NCI-H2171 treated with DMSO at 0.1 percent for 48 hours (cell line): ENCODE results near the gene OR1I1.

Experiments
- DNase-seq: peaks from one replicate; lab custom pipeline; 2025; lab: John Stamatoyannopoulos, UW

The OR1I1 gene

DNA sequence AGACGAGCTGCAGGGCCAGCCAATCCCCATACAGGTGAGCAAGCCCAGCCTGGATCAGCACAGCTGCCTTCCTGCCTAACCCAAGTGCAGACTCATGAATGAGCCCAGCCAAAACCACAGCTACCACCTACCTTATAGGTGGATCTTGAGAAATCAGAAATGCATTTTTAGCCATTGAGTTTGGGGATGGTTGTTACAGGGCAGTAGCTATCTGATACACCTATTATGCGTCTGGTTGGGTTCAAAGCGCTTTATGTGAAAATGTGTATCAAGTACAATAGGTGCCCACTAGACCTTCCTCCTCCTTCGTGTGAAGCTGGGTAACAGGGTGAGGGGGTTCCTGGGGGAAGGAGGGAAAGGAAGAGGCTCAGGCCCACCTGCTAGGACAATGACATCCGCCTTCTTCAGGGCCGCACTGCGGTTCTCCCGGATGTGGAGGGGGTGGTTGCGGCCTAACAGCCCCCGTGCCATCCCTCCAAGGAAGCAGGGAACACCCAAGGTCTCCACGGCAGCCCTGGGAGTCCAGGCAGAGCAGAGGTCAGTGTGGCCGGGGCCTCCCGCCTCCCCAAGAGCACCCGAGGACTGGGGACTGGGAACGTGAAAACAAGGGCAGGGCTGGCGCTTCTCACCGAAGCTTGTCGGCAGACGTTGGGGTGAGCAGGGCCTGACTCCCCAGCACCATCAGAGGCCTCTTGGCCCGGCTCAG lies 36.9 kb downstream of the OR1I1 start:
- no peak for DNase-seq

GRCh38 chr19:15120135-15121026 lies 38.4 kb downstream of the OR1I1 start:
- DNase-seq = no peak

DNA sequence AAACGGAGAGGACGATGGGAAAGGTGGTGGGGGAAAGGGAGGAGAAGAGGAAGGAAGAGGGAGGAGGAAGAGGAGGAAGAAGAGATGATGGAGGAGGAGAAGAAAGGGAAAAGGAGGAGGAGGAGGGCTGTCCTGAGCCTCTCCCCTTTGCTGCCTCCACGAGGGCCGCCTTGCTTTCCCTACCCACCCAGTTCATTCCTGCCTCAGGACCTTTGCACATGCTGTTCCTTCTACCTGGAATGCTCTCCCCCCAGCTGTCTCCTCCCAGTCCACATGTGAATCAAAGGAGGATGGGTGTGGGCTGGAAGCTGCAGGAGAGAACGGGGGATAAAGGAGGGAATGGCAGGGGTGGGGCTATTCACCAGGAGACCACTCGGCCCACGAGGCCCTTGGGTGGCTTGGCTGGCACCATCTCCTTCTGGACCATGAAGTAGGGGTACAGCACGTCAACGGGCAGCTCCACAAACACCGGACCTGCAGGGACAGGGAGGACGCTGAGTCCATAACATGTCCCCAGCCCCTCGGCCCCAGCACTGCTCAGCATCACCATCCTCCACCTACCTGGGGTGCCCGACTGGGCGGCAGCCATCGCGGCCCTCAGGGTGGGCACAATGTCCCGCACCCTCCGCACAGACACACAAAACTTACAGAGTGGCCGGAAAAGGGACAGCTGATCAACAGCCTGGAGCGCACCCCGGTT lies 40.5 kb downstream of the OR1I1 start:
- no peak for DNase-seq

DNA sequence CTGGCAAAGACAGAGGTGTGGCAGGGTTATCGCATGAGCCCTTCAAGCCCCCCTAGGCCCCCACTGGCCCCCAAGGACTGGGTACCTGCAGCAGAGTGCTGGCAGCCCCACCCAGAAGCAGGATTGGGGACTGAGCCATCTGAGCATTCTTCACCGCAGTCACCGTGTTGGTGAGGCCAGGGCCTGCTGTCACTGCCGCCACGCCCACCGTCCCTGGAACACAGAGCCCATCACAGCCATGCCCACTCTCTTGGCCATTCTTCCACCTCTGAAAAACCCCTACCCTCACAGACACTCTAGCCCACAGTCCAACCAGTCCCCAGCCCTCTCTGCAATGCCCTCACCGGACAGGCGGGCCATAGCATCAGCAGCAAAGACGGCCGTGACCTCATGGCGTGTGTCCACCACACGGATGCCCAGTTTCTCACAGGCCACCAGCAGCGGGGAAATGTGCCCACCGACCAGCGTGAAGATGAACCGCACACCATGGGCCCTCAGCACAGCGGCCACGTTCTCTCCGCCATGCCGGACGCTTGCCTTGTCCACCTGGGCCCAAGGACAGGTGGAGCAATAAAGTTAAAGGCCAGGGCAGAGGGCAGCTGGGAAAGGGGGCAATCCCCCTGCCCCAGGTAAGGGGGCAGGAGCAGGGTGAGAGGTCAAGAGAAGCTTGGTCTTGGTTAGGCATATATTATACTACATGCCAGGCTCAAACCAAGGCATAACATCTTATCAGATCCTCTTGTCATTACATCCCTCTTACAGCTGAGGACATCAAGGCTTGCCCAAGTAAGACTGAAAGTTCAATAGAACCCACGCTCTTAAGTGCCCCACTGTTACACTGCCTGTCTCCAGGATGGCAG lies 41.2 kb downstream of the OR1I1 start:
- DNase-seq = no peak

DNA sequence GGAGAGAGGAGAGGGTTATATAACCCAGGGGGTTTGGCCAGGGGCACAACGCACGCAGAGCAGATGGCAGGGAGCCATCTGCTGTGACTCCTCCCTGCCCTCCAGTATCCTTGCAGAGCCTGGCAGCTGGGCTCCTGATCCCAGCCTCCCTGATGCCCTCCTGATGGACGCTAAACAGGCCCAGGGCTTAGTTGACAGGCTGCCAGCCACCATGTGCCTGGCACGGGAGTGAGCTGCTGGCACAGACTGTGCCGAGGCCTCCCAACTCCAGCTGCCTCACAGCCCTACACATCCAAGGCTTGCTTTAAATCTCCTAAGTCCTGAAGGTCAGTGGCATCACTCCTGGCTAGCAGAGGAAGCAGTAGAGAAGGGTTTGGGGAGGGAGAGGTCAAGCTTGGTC lies 41.9 kb downstream of the OR1I1 start:
- DNase-seq = peak; percentile 89

- peak; percentile 22 for DNase-seq
Observed at GRCh38 chr19:15124572-15125231, 42.7 kb downstream of the OR1I1 start.

- peak; percentile 98 for DNase-seq
Observed at GRCh38 chr19:15125232-15126067, 43.4 kb downstream of the OR1I1 start.

GRCh38 chr19:15126131-15126910 lies 44.3 kb downstream of the OR1I1 start:
- DNase-seq = no peak

- no peak for DNase-seq
Observed at GRCh38 chr19:15128162-15128770, 46.3 kb downstream of the OR1I1 start.

GRCh38 chr19:15129856-15130585 lies 48.0 kb downstream of the OR1I1 start:
- DNase-seq = no peak

DNA sequence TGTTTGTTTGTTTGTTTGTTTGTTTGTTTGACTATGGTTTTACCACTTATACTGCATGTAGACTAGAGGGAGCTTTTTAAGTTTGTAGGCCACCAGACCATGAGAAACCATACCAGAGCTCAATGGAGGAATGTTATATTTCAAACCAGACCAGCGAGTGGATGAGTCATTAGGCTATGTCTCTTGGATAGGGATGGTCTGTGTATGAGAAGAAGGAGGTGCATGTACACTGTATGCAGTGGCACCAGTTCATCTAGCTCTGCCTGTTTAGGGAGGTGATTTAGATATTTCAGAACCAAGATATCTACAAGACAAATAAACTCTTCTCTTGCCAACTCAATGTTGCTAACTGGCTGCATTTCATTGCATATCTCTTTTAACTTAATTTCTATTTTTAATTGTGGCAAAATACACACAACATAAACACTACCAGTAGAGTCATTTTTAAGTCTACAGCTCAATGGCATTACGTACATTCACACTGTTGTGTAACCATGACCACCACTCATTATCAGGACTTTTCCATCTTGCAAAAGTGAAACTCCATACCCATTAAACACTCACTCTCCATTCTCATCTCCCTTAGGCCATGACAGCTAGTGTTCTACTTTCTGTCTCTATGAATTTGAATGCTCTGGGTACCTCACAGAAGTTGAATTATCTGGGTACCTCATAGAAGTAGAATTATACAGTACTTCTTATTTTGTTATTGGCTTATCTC lies 54.4 kb downstream of the OR1I1 start:
- no peak for DNase-seq

DNA sequence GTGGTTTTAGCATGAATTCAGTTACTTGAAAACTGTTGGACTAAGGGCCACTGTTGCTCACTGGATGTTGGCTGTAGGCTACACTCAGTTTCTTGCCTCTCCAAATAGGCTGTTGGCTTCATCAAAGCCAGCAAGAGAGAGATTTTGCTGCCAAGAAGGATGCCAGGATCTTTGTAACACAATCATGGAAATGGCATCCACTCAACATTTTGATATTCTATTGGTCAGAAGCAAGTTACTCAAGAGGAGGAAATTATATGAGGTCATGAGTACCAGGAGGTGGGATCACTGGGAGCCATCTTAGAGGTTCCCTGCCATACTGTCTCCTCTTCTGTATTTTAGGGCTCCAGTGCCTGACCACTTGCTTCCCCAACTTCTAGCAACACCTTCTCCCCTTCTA lies 55.8 kb downstream of the OR1I1 start:
- DNase-seq = no peak

DNA sequence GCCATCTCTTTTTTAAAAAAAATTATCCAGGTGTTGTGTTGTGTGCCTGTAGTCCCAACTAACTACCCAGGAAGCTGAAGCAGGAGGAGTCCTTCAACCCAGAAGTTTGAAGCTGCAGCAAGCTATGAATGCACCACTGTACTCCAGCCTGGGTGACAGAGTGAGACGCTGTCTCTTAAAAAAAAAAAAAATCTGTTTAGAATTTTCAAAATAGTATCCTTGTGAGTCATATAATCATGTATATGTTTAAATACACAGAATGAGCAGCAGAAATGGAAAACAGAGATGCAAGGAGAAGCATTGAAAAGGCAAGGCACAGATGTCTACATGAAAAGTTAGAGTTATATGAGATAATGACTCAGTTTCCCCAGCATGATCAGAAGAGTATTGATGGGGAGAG lies 56.4 kb downstream of the OR1I1 start:
- DNase-seq = no peak

DNA sequence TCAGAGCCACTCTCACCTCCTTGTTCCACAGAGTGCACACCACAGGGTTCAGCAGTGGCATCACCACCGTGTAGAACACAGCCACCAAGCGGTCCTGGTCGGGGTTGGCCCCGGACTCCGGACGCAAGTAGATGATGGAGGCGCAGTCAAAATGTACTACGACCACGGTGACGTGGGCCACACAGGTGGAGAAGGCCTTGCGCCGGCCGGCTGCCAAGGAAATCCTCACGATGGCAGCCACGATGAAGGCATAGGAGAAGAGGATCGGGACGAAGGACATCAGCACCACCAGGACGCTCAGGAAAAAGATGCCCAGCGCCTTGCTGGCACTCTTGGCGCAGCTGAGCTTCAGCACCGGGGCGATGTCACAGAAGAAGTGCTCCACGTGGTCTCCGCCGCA lies 59.1 kb downstream of the OR1I1 start:
- no peak for DNase-seq

GRCh38 chr19:15142313-15142712 lies 60.3 kb downstream of the OR1I1 start:
- no peak for DNase-seq
